HG03520 (cell line): Measurements from ENCODE around the gene SEMA3B.
"Not testable (repeated sequence)": the region's sequence is repeated elsewhere in the genome, so short reads cannot be mapped to it uniquely, and the experiment has no call there.

Source experiments
- ATAC-seq: cut with Tn5 transposase; IDR thresholded peaks from one replicate; pipeline ENCODE4 v1.9.1; 2021; ENCODE audit warnings: mild to moderate bottlenecking, moderate library complexity; ENCODE audit not compliant: unreplicated experiment

Gene SEMA3B

DNA sequence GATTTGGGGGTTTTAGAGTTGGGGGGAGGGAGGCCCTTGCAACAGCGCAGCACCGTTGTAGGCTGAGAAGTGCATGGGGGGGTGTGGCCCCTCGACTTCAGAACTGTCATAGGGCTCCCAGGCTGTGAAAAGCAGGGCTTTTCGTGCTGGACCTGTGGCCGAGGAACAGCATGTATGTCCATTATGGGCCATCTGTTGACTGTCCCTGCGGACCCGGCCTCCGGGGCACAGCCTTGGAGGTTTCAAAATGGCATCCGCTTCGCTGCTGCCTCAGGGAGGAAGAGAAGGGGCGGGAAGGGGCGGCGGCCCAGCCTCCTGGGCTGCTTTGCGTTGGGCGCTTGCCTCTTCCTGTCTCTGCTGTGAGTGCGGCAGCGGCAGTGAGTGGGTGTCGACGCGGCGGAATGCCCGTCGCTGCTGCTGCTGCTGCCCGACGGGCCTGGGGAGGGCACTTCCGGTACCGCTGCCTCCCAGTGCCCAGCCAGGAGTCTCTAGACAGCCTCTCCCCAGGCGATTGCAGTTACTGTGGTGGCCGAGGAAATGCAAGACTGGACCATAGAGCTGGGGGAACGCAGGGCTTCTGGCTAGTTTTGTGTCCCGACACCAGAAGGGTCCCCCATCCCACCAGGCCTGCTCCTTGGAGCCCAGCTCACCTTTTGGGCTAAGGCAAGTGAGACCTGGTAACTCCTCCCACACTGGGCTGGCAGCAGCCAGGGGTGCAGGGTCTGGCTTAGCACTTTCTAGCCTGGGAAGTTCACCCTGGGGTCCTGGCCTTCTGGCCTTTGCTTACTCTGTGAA lies 31.0 kb upstream of the SEMA3B start:
- ATAC-seq = peak; percentile 21

- ATAC-seq = no peak
Measured at GRCh38 chr3:50238549-50239026, 30.4 kb upstream of the SEMA3B start.

DNA sequence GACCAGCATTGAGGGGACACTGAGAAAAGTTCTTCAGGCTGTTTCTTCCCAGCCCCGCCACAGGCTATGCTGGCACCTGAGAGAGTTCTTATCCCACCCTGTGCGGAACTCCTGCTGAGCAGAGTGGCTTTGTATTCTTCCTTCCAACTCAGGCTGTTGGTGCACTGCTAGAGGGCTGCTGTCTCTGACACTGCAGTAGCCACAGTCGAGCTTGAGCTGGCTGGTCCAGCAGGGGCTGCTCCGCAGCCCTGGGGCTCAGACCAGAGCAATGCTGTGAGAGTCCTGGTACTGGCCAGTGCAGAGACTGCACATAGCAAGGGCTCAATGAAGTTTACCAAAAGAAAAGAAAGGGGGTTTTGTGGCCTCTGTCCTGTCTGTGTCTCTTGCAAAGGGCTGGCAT lies 29.3 kb upstream of the SEMA3B start:
- no peak for ATAC-seq

GRCh38 chr3:50241163-50241562 lies 27.8 kb upstream of the SEMA3B start:
- no peak for ATAC-seq

DNA sequence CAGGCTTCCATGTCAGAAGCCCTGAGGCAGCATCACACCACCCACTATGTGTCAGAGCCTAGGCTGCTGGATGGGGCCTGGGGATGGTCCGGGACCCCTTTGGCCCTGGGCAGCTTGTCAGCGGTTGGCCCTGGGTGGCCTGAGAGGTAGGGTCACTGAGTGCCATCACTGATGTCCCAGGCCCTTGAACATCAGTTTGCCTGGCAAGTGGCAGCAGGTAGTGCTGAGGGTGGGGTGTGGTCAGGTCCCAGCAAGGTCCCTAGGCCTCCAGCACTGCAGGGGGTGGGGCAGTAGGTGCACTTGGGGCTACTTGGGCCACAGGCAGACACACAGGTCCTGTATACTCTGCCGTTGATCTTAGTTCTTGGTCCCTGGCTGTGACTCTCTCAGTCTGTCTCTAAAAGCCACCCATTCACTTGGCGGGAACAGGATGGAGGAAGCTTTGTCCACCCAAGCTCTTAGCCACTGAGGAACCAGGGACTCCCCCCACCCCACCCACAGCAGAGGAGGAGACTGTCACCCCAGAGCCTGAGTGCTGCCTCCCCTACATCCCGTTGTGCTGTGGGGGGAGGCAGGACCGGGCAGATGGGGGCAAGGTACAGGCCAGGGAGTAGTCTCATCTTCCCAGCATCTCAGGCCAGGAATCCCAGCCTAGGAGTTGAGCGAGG lies 27.1 kb upstream of the SEMA3B start:
- no peak for ATAC-seq

DNA sequence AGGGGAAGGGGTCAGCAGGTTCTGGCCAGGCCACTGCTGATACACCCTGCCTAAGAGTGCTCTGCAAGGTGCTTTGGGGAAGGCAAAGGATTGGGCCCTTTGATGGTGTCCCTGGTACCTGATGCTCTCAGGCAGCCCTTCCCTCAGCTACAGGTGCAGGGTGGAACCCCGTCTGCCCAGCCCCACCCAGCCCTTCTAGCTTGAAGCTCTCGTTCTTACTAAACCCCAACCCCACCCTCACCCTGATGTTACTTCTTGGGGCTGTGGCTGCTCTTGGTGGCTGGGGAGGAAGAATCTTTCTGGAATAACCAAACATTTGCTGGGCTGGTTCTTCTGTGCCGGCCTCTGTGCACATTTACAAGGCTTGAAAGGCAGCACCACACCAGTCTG lies 26.6 kb upstream of the SEMA3B start:
- no peak for ATAC-seq

DNA sequence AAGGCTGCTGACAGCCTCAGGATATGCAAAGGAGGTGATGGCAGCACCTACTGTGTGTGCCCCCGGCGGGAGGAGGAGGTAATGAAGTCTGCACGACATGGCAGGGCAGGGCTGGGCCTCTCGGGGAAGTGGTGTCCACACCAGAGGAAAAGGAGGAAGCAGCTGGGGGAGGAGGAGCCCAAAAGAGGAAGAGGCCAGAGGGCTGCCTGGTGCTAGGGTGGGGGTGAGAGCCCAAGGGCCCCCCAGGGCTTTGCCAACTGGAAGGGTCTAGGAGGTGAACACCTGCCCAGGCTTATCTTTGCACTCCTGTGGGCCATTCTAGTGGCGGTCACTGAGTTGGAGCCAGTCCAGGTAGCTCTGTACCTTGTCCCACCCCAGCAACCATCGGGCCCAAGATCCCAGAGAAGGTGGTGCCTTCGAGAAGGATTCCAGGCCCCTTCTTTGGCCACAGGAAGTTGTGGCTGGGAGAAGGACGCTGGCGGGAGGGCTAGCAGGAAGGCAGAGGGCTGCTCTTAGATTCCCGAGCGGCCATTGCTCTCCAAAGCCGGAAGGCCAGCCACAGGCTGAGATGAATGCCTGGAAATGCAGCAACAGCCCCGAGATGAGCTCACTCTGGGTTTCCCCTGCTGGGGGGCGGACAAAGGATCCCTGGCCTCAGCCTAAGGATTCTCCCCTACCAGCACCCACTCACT lies 25.9 kb upstream of the SEMA3B start:
- no peak for ATAC-seq

DNA sequence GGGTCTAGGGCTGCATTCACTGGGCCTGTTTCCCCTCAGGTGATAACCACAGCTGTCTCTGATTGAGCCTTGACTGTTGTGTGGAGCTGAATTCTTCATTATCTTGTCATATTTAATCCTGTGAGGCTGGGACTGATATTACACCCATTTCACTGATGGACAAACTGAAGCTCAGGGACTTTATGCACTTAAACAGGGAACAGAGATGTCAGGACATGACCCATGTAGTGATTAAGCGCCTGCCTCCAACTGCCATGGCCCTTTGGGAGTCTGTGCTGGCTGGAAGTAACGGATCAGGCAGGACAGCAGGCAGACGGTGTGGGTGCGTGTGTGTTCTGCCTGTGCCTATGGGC lies 25.4 kb upstream of the SEMA3B start:
- no peak for ATAC-seq

GRCh38 chr3:50244813-50245212 lies 24.1 kb upstream of the SEMA3B start:
- ATAC-seq = not testable (repeated sequence)

DNA sequence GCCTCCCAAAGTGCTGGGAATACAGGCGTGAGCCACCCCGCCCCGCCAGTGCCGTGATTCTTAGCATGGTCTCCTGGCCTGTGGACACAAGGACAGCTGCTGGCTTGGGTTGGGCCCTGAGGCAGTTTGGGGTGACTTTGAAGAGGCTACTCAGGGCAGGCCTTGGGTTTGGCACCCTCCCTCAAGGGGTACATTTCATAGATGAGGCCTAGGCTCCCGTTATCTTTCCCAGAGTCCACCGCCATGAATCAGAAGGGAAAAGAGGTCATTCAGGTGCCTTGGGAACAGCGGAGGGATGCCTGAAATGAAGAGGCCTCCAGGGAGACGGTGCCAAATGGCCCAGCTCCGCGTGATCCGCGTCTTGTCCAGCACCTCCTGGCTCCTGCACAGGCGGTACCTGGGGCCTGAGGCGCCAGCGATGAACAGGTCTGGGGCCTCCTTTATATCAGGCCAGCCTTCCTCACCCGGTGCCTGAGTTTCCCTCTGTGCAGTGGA lies 23.6 kb upstream of the SEMA3B start:
- no peak for ATAC-seq

DNA sequence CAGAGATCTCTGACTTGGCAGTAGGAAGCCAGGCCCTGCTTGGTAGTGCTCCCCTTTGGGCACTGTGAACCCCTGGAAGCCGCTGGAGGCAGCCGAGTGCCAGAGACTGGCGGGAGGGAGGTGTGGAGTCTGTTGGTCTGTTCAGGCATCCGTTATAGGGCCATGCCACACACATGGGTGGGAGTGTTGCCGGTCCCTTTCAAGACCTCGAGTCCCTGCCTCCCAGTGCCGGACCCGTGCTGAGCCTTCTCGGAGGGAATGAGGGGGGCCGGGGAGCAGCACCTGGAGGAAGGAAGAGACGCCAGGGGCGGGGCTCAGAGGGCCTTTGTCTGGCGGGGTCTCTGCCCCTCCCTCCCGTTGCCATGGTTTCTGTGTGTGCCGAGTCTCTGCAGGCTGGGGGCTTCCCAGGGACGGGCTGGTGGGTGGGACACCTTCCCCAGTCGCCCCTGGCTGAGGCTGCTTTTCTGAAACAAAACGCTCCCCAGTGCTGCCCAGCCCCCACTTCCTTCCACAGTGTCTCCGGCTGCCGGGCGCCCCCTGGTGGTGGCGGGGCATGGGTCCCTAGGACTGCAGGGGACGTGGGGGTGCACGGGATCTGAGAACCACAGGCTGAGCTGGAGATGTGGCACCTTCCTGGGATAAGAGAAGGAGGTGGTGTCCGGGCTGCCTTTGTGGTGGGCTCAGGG lies 23.0 kb upstream of the SEMA3B start:
- ATAC-seq = peak; percentile 73

DNA sequence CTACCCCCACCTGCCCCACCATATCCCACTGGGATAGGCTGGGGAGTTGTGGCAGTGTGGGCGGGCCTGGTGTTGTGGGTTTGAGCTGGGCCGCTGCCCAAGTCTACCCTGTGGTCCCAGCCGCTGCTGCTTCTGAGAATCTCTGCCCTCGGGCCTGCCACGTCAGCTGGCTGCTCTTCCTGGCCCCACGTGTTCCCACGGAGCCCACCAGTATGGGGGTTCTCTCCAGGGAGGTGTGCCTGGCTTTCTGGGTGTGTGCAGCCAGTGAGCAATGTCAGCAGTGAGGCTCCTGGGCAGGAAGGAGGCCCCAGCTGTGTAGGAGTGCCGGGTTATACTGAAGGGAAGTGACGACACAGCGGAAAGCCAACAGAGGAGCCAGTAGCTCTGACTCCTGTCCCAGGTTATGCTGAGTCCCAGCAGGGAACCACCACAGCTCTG lies 22.4 kb upstream of the SEMA3B start:
- peak; percentile 56 for ATAC-seq

DNA sequence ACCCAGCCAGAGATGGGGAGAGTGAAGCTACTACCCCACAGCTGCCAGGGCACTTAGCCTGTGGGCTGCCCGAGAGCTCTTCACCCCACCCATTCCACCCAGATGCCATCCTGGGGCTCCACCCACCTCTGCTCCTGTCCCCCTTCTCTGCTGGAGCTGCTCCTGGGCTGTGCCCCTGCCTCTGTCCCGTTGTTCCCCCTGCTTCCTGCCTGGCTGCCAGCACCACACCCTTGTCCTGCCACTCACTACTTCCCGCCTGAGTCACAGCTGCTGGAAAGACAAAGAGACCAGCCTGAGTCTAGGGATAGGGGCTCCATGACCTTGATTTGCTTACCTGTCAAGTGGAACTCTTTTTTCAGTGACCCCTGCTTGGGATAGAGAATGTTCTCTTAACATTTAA lies 20.6 kb upstream of the SEMA3B start:
- ATAC-seq = no peak

DNA sequence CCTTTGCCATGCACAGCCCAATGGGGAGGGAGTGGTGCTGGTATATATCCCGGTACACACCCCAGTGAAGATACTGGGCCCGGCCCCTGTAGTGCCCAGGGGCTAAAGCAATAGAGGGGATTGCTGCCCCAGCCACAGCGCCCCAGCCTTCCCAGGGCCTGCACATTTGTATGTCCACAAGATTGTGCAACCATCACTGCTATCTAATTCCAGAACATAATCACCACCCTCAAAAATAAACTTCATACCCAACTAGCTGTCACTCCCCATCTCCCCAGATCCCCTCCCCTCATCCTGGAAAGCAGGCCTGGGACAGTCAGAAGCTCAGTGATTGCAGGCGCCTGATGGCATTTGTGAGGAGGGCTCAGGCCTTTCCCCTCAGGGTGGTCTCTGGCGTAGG lies 19.5 kb upstream of the SEMA3B start:
- ATAC-seq = no peak

- ATAC-seq = no peak
Measured at GRCh38 chr3:50250514-50250913, 18.4 kb upstream of the SEMA3B start.

DNA sequence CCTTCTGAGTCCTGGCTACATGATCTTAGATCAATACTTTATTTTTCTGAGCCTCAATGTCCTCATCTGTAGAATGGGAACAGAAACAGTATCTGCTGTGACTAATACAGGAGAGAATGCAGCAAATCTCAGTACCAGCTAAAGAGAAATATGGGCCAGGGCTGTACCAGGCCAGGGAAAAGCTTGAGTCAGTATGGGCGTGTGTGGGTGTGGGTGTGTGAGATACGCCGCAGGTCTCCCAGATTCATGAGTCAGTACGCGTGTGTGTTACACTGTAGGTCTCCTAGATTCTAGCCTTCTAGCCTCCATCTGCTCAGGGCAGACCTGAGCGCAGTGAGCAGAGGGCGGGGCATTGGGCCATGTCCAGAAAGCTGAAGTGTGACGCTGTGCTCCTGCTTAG lies 17.7 kb upstream of the SEMA3B start:
- no peak for ATAC-seq

DNA sequence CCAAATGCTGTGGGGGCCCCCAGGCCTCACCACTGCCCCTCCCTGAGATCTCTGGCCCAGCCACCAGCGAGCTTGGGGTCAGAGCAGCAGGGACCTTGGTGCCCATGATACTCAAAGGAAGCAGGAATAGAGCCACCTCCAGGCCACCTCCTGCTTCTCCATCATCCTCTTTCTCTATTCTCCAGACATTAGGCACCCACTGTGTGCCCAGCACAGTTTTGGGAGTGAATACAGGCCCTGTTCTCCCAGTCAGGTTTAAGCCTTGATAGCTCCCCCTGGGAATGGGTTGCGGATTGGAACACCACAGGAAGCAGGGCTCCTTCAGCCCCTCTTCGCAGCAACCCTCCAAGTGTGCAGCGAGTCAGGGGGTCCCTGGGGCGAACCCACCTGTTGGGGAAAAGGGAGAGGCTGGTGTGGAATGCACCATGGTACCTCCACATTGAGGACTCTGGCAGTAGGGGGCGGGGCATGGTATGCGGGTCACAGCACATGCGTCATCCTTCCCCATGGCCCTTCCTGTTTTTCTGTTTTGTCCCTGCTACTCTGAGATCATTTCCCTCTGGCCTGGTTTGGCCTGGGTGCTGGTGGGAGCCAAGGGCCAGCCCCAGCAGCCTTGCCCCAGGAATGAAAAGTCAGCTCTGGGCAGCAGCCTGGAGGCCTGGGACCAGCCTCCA lies 14.2 kb upstream of the SEMA3B start:
- ATAC-seq = no peak

GRCh38 chr3:50255251-50255615 lies 13.7 kb upstream of the SEMA3B start:
- no peak for ATAC-seq

- no peak for ATAC-seq
Measured at GRCh38 chr3:50256978-50257890, 11.7 kb upstream of the SEMA3B start.
